Measurements from ENCODE around the gene KCNH6.

- no peak for TF ChIP-seq OVOL3 (tag by site-specific recombination; IDR thresholded peaks at IDR 0.05)
- TF ChIP-seq CTCF (tag by site-specific recombination; IDR thresholded peaks at IDR 0.05), result no peak
- no peak for TF ChIP-seq REST (tag by site-specific recombination; IDR thresholded peaks at IDR 0.05)
- no peak for TF ChIP-seq YY1 (tag by site-specific recombination; IDR thresholded peaks at IDR 0.05)
- no peak for TF ChIP-seq ZNF121 (tag by site-specific recombination; IDR thresholded peaks at IDR 0.05)
- TF ChIP-seq ZNF362 (tag by site-specific recombination; IDR thresholded peaks at IDR 0.05), result no peak
- no peak for TF ChIP-seq ZXDB (tag by site-specific recombination; IDR thresholded peaks at IDR 0.05)
- TF ChIP-seq ZNF658 (tag by site-specific recombination; IDR thresholded peaks at IDR 0.05), result no peak
- TF ChIP-seq ZSCAN5A (tag by site-specific recombination; IDR thresholded peaks at IDR 0.05), result no peak
- TF ChIP-seq ZNF488 (tag by site-specific recombination; IDR thresholded peaks at IDR 0.05), result no peak
- TF ChIP-seq ZBTB1 (tag by site-specific recombination; IDR thresholded peaks at IDR 0.05), result no peak
- no peak for TF ChIP-seq PRDM2 (tag by site-specific recombination; IDR thresholded peaks at IDR 0.05; ENCODE audit: borderline replicate concordance)
- TF ChIP-seq KLF8 (tag by site-specific recombination; IDR thresholded peaks at IDR 0.05), result no peak
- no peak for TF ChIP-seq GFI1B (tag by site-specific recombination; IDR thresholded peaks at IDR 0.05)
Measured at GRCh38 chr17:63496177-63496576, 27.0 kb upstream of the KCNH6 start.
